ENCODE results near the gene AXIN1. TPM values are rescaled to one million over a fixed set of nuclear protein-coding genes. Genes with fewer than 3 reads are reported as not detected.
A peak's percentile ranks its signal among the peaks of the same experiment; 100 is the strongest.
"Not testable (repeated sequence)": the region's sequence is repeated elsewhere in the genome, so short reads cannot be mapped to it uniquely, and the experiment has no call there.

The AXIN1 gene
- total RNA-seq, 1 donor from 2014 or later: 27.9 TPM

- H3K4me3 Mint-ChIP-seq; H3K4me1 Mint-ChIP-seq; H3K27me3 Mint-ChIP-seq; DNase-seq; H3K27ac Mint-ChIP-seq; H3K36me3 Mint-ChIP-seq (ENCODE audit: low read depth); intact Hi-C loops (cut with micrococcal nuclease); H3K9me3 Mint-ChIP-seq: not testable (repeated sequence)
Measured at GRCh38 chr16:378113-378820, 25.7 kb upstream of the AXIN1 start.

GRCh38 chr16:377419-377951 is 25.0 kb upstream of the AXIN1 start:
- no peaks in the 10 kb centered on the region for H3K27me3 Mint-ChIP-seq
- no peaks in the 10 kb centered on the region for H3K9me3 Mint-ChIP-seq
- peaks cover 4% of the 10 kb centered on the region for H3K4me1 Mint-ChIP-seq
- intact Hi-C loops (cut with micrococcal nuclease): no loop called here
- DNase-seq: no peak
- H3K36me3 Mint-ChIP-seq (ENCODE audit: low read depth): no peaks in the 10 kb centered on the region
- no peak overlapping the region for H3K4me3 Mint-ChIP-seq
- H3K27ac Mint-ChIP-seq: no peak overlapping the region

GRCh38 chr16:376817-377418 is 24.4 kb upstream of the AXIN1 start:
- intact Hi-C loops (cut with micrococcal nuclease): no loop called here
- H3K9me3 Mint-ChIP-seq: no peaks in the 10 kb centered on the region
- no peak overlapping the region for H3K27ac Mint-ChIP-seq
- no peak for DNase-seq
- no peaks in the 10 kb centered on the region for H3K27me3 Mint-ChIP-seq
- no peak overlapping the region for H3K4me3 Mint-ChIP-seq
- H3K4me1 Mint-ChIP-seq: peaks cover 2% of the 10 kb centered on the region
- H3K36me3 Mint-ChIP-seq (ENCODE audit: low read depth): no peaks in the 10 kb centered on the region

GRCh38 chr16:375927-376816 is 23.6 kb upstream of the AXIN1 start:
- Mint-ChIP-seq H3K27ac (no peak overlapping the region), H3K27me3 (no peaks in the 10 kb centered on the region), H3K4me3 (no peak overlapping the region), H3K9me3 (no peaks in the 10 kb centered on the region), H3K36me3 (ENCODE audit: low read depth) (no peaks in the 10 kb centered on the region), H3K4me1 (peaks cover 2% of the 10 kb centered on the region)
- intact Hi-C loops (cut with micrococcal nuclease): no loop called here
- no peak for DNase-seq

GRCh38 chr16:375212-375611 is 22.7 kb upstream of the AXIN1 start:
- H3K4me3 Mint-ChIP-seq: no peak overlapping the region
- intact Hi-C loops (cut with micrococcal nuclease): no loop called here
- no peak overlapping the region for H3K27ac Mint-ChIP-seq
- no peak for DNase-seq
- H3K36me3 Mint-ChIP-seq (ENCODE audit: low read depth): peaks cover 4% of the 10 kb centered on the region
- H3K9me3 Mint-ChIP-seq: no peaks in the 10 kb centered on the region
- H3K4me1 Mint-ChIP-seq: peaks cover 9% of the 10 kb centered on the region
- no peaks in the 10 kb centered on the region for H3K27me3 Mint-ChIP-seq

- no peaks in the 10 kb centered on the region for H3K9me3 Mint-ChIP-seq
- H3K4me1 Mint-ChIP-seq: peaks cover 7% of the 10 kb centered on the region
- no peak for DNase-seq
- H3K36me3 Mint-ChIP-seq (ENCODE audit: low read depth): peaks cover 4% of the 10 kb centered on the region
- no peaks in the 10 kb centered on the region for H3K27me3 Mint-ChIP-seq
- intact Hi-C loops (cut with micrococcal nuclease): no loop called here
- H3K27ac Mint-ChIP-seq: no peak overlapping the region
- H3K4me3 Mint-ChIP-seq: no peak overlapping the region
Measured at GRCh38 chr16:374616-374926, 22.0 kb upstream of the AXIN1 start.

- Mint-ChIP-seq H3K36me3 (ENCODE audit: low read depth) (peaks cover 5% of the 10 kb centered on the region), H3K4me1 (peaks cover 10% of the 10 kb centered on the region), H3K27ac (no peak overlapping the region), H3K27me3 (no peaks in the 10 kb centered on the region), H3K4me3 (no peak overlapping the region), H3K9me3 (no peaks in the 10 kb centered on the region)
- DNase-seq: no peak
- intact Hi-C loops (cut with micrococcal nuclease): no loop called here
Measured at GRCh38 chr16:373848-374615, 21.5 kb upstream of the AXIN1 start.

GRCh38 chr16:373020-373598 is 20.6 kb upstream of the AXIN1 start:
- Mint-ChIP-seq H3K27ac (no peak overlapping the region), H3K36me3 (ENCODE audit: low read depth) (peaks cover 6% of the 10 kb centered on the region), H3K27me3 (no peaks in the 10 kb centered on the region), H3K9me3 (no peaks in the 10 kb centered on the region), H3K4me3 (no peak overlapping the region), H3K4me1 (peaks cover 10% of the 10 kb centered on the region)
- DNase-seq: no peak
- intact Hi-C loops (cut with micrococcal nuclease): no loop called here

- DNase-seq: no peak
- Mint-ChIP-seq H3K4me1 (peaks cover 10% of the 10 kb centered on the region), H3K27me3 (no peaks in the 10 kb centered on the region), H3K36me3 (ENCODE audit: low read depth) (peaks cover 6% of the 10 kb centered on the region), H3K27ac (no peak overlapping the region), H3K9me3 (no peaks in the 10 kb centered on the region), H3K4me3 (no peak overlapping the region)
- intact Hi-C loops (cut with micrococcal nuclease): no loop called here
Measured at GRCh38 chr16:372302-372983, 19.9 kb upstream of the AXIN1 start.

- H3K27ac Mint-ChIP-seq: no peak overlapping the region
- peaks cover 9% of the 10 kb centered on the region for H3K36me3 Mint-ChIP-seq (ENCODE audit: low read depth)
Measured at GRCh38 chr16:371515-372301, 19.2 kb upstream of the AXIN1 start.

GRCh38 chr16:370979-371514 is 18.5 kb upstream of the AXIN1 start:
- peak overlapping the region; percentile 95 for H3K27ac Mint-ChIP-seq
- H3K4me3 Mint-ChIP-seq: peak overlapping the region; percentile 96
- H3K4me1 Mint-ChIP-seq: peaks cover 10% of the 10 kb centered on the region
- no peaks in the 10 kb centered on the region for H3K9me3 Mint-ChIP-seq
- intact Hi-C loops (cut with micrococcal nuclease): loop anchor here (1.0 kb wide), 1 partner anchor 18 kb away; no protein-coding TSS in a partner anchor
- H3K36me3 Mint-ChIP-seq (ENCODE audit: low read depth): peaks cover 11% of the 10 kb centered on the region
- no peak for DNase-seq
- no peaks in the 10 kb centered on the region for H3K27me3 Mint-ChIP-seq

More at GRCh38 chr16:371515-372301, 19.2 kb upstream of the AXIN1 start:
- no peaks in the 10 kb centered on the region for H3K27me3 Mint-ChIP-seq
- intact Hi-C loops (cut with micrococcal nuclease): no loop called here
- peaks cover 10% of the 10 kb centered on the region for H3K4me1 Mint-ChIP-seq
- H3K9me3 Mint-ChIP-seq: no peaks in the 10 kb centered on the region
- DNase-seq: no peak
- H3K4me3 Mint-ChIP-seq: no peak overlapping the region

- DNase-seq: peak; percentile 98
- intact Hi-C loops (cut with micrococcal nuclease): loop anchor here (1.0 kb wide), 1 partner anchor 17 kb away; no protein-coding TSS in a partner anchor
- Mint-ChIP-seq H3K27me3 (no peaks in the 10 kb centered on the region), H3K9me3 (no peaks in the 10 kb centered on the region), H3K4me3 (peak within 1 kb of the TSS; percentile 96), H3K27ac (peak within 1 kb of the TSS; percentile 95), H3K4me1 (peaks cover 10% of the 10 kb centered on the region), H3K36me3 (ENCODE audit: low read depth) (peaks cover 11% of the 10 kb centered on the region)
Measured at GRCh38 chr16:370443-370842, 17.9 kb upstream of the AXIN1 start, which contains the start of gene MRPL28. Gene MRPL28, minus strand, starts transcription at chr16:370538. Its CDS starts 320 bp downstream, at chr16:370218.
